Measurements from ENCODE around the gene MBOAT1.

DNA sequence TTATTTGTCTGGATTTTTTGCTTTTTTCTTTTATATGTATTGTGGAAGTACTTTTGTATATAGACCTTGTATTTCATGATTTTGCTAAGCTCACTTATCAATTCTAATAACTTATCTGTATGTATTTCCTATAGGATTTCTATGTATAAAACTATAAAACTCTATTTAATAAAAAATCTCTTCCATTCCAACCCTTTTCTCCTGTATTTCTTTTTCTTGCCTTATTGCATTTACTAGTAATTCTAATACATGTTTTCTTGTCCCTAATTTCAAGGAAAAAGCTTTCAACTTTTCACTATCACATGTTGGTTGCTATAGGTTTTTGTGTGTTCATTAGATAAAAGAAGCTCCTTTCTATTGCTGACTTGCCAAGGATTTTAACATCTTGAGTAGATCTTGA is 125.3 kb downstream of the MBOAT1 start:
- TF ChIP-seq, protein P1, sequence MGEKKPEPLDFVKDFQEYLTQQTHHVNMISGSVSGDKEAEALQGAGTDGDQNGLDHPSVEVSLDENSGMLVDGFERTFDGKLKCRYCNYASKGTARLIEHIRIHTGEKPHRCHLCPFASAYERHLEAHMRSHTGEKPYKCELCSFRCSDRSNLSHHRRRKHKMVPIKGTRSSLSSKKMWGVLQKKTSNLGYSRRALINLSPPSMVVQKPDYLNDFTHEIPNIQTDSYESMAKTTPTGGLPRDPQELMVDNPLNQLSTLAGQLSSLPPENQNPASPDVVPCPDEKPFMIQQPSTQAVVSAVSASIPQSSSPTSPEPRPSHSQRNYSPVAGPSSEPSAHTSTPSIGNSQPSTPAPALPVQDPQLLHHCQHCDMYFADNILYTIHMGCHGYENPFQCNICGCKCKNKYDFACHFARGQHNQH (CRISPR knock-in tag; IDR thresholded peaks at IDR 0.05): no peak
- TF ChIP-seq KLF6 (CRISPR knock-in tag; IDR thresholded peaks at IDR 0.05): no peak
- no peak for TF ChIP-seq ZNF816 (CRISPR knock-in tag; IDR thresholded peaks at IDR 0.05; ENCODE audit: borderline replicate concordance)
- TF ChIP-seq POLR2A (IDR thresholded peaks at IDR 0.05; ENCODE audit: insufficient read depth in 1 of 2, low read depth in 2 of 2, low read length in 2 of 2): no peak
- TF ChIP-seq CTCF (CRISPR knock-in tag; IDR thresholded peaks at IDR 0.05): no peak
- no peak for TF ChIP-seq ZNF770 (CRISPR knock-in tag; IDR thresholded peaks at IDR 0.05)
- TF ChIP-seq ZNF274 (CRISPR knock-in tag; IDR thresholded peaks at IDR 0.05): no peak
- no peak for TF ChIP-seq REST (IDR thresholded peaks at IDR 0.05; ENCODE audit: borderline replicate concordance in 1 of 2, low read depth in 1 of 2, low read length in 2 of 2)

Measured in HepG2 (cell line).